ENCODE results near the gene LIMS2. TPM values are rescaled to one million over a fixed set of nuclear protein-coding genes. Genes with fewer than 3 reads are reported as not detected.

Gene LIMS2
- total and polyA plus RNA-seq, 10 donors, result 62.5 to 437 (median 115) TPM

GRCh38 chr2:127589841-127590240, 85.5 kb downstream of the LIMS2 start:
- peak; percentile 65 for DNase-seq
- Histone ChIP-seq H3K4me3 (no peak overlapping the region), H3K27ac (no peak overlapping the region), H3K36me3 (no peaks in the 10 kb centered on the region), H3K9me3 (no peaks in the 10 kb centered on the region), H3K27me3 (replicated peaks in 1 of 7) (no peaks in the 10 kb centered on the region), H3K4me1 (peaks cover 0 to 11% (median 7%) of the 10 kb centered on the region in 6 donors)
- TF ChIP-seq POLR2AphosphoS5 (IDR thresholded peaks at IDR 0.05), result no peak
- TF ChIP-seq CTCF (IDR thresholded peaks at IDR 0.05 in 8 of 11, conservative IDR thresholded peaks at IDR 0.05 in 3 of 11), result no peak
- no peak for TF ChIP-seq POLR2A (IDR thresholded peaks at IDR 0.05)
- 88 to 97% (median 91%) methylated on average over 4 to 5 of the region's 5 CpGs for WGBS, 5 donors
- intact Hi-C loops (cut with DNase I; ENCODE audit: low total_unique reads), result loop anchor here (10.0 kb wide), 1 partner anchor 55 kb away; the partner anchor contains the start of gene GPR17

- no peaks in the 10 kb centered on the region for H3K36me3 ChIP-seq
- DNase-seq, result peak; percentile 50
- no peaks in the 10 kb centered on the region for H3K9me3 ChIP-seq
- 84 to 96% (median 93%) methylated on average over 3 of the region's 3 CpGs for WGBS, 5 donors
- H3K4me1 ChIP-seq, result peaks cover 0 to 11% (median 7%) of the 10 kb centered on the region in 6 donors
- TF ChIP-seq CTCF (IDR thresholded peaks at IDR 0.05 in 8 of 11, conservative IDR thresholded peaks at IDR 0.05 in 3 of 11) (no peak), POLR2A (IDR thresholded peaks at IDR 0.05) (no peak), POLR2AphosphoS5 (IDR thresholded peaks at IDR 0.05) (no peak)
- H3K4me3 ChIP-seq, result no peak overlapping the region
- no peaks in the 10 kb centered on the region for H3K27me3 ChIP-seq (replicated peaks in 1 of 7)
- intact Hi-C loops (cut with DNase I; ENCODE audit: low total_unique reads), result no loop called here
- no peak overlapping the region for H3K27ac ChIP-seq
These were observed 86.0 kb downstream of the LIMS2 start for GRCh38 chr2:127589358-127589757.

Other genes starting within 250 kb of the LIMS2 start
- gene IWS1, start 149.0 kb downstream of the LIMS2 start, total RNA-seq, result 10 to 100 TPM; 40.5 to 59.7 (median 44.3) TPM
- 10 to 100 TPM; 18.8 to 28.1 (median 22.0) TPM for gene IWS1, start 149.0 kb downstream of the LIMS2 start, polyA plus RNA-seq
- 10 to 100 TPM; 32.3 to 55.7 (median 50.1) TPM for gene MYO7B, start 139.8 kb downstream of the LIMS2 start, total RNA-seq
- gene MYO7B, start 139.8 kb downstream of the LIMS2 start, polyA plus RNA-seq, result 100 to 1,000 TPM in 2 of 3 donors, 10 to 100 TPM in 1; 76.9 to 165 (median 103) TPM
- gene GPR17, start 29.4 kb downstream of the LIMS2 start, total RNA-seq, result under 1 TPM in 3 of 7 donors, not detected in 4; 0.22 to 0.79 (median 0.23) TPM
- gene GPR17, start 29.4 kb downstream of the LIMS2 start, polyA plus RNA-seq, result 1 to 10 TPM in 1 of 3 donors, under 1 TPM in 2; 0.09 to 1.9 (median 0.26) TPM
- 10 to 100 TPM in 3 of 7 donors, 1 to 10 TPM in 4; 3.7 to 13.2 (median 9.6) TPM for gene SFT2D3, start 26.0 kb upstream of the LIMS2 start, total RNA-seq
- 1 to 10 TPM; 8.3 to 9.0 (median 8.8) TPM for gene SFT2D3, start 26.0 kb upstream of the LIMS2 start, polyA plus RNA-seq
- 10 to 100 TPM; 56.6 to 85.3 (median 64.1) TPM for gene WDR33, start 135.6 kb upstream of the LIMS2 start, total RNA-seq
- gene WDR33, start 135.6 kb upstream of the LIMS2 start, polyA plus RNA-seq, result 10 to 100 TPM; 15.4 to 18.4 (median 17.5) TPM
- 10 to 100 TPM; 16.1 to 29.8 (median 25.6) TPM for gene POLR2D, start 182.6 kb upstream of the LIMS2 start, total RNA-seq
- 10 to 100 TPM; 11.4 to 16.0 (median 13.4) TPM for gene POLR2D, start 182.6 kb upstream of the LIMS2 start, polyA plus RNA-seq
- gene AMMECR1L, start 210.4 kb upstream of the LIMS2 start, total RNA-seq, result 10 to 100 TPM; 12.9 to 17.2 (median 15.0) TPM
- 1 to 10 TPM; 4.8 to 8.3 (median 7.7) TPM for gene AMMECR1L, start 210.4 kb upstream of the LIMS2 start, polyA plus RNA-seq

Data from spleen (tissue), 11 donors.